Neutrophil (primary cell): ENCODE data around the gene TRMO.
A peak's percentile ranks its signal among the peaks of the same experiment; 100 is the strongest.

Experiments used
- H3K27ac ChIP-seq: fragments of 200-600 bp; sonication (generic); 2 replicates; pipeline ENCODE4 v1.5.1; 2016; ENCODE audit warnings: mild to moderate bottlenecking, moderate library complexity
- H3K27me3 ChIP-seq: fragments of 200-600 bp; sonication (generic); 2 replicates; pipeline ENCODE4 v1.6.0; 2016; ENCODE audit warnings: mild to moderate bottlenecking
- H3K36me3 ChIP-seq: fragments of 200-600 bp; sonication (generic); 2 replicates; pipeline ENCODE4 v1.5.1; 2017
- H3K4me1 ChIP-seq, 2 experiments: fragments of 200-600 bp in 1 of 2; sonication (generic) in 1 of 2; 1 replicate in 1 of 2; 2 replicates in 1 of 2; pipeline versions ENCODE4 v1.5.1 to v1.6.1; 2013 to 2016; ENCODE audit warnings: low read depth in 1 of 2, low read length in 1 of 2, mild to moderate bottlenecking in 1 of 2, moderate library complexity in 1 of 2; ENCODE audit not compliant: control insufficient read depth in 1 of 2, insufficient read depth in 1 of 2
- H3K4me3 ChIP-seq, 2 experiments: fragments of 200-600 bp in 1 of 2; sonication (generic) in 1 of 2; 1 replicate in 1 of 2; 2 replicates in 1 of 2; pipeline ENCODE4 v1.5.1; 2013 to 2016; ENCODE audit warnings: low read depth in 1 of 2, low read length in 1 of 2, mild to moderate bottlenecking in 1 of 2, moderate library complexity in 1 of 2
- H3K9me3 ChIP-seq: fragments of 200-600 bp; sonication (generic); 2 replicates; pipeline ENCODE4 v1.5.1; 2016
- CTCF ChIP-seq: fragments of 200-600 bp; sonication (generic); IDR thresholded peaks from 2 replicates; pipeline ENCODE4 v1.5.1; 2016; ENCODE audit warnings: antibody characterized with exemption

TRMO gene

DNA sequence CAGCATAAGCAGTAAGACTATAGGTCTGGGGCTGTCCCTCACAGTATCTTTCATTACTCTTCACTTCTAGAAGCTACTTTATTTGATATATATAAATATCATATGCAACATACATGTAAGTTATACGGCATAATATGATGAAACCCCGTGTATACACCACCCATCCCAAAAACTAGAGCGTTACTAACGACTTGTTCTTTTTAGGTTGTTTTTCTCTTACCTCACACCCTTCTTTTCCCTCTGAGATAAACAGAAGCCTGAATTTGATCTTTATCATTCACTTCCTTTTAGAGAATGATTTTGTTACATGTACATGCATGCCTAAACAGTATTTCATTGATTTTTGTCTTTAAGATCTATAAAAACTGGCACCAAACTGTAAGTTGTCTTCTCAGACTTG lies 3.7 kb downstream of the TRMO start:
- Histone ChIP-seq H3K4me1 (peaks cover 40 to 47% of the 10 kb centered on the region in 2 experiments), H3K27ac (peak overlapping the region; percentile 42), H3K4me3 (no peak overlapping the region), H3K36me3 (peaks cover 13% of the 10 kb centered on the region), H3K9me3 (no peaks in the 10 kb centered on the region), H3K27me3 (no peaks in the 10 kb centered on the region)
- no peak for TF ChIP-seq CTCF

DNA sequence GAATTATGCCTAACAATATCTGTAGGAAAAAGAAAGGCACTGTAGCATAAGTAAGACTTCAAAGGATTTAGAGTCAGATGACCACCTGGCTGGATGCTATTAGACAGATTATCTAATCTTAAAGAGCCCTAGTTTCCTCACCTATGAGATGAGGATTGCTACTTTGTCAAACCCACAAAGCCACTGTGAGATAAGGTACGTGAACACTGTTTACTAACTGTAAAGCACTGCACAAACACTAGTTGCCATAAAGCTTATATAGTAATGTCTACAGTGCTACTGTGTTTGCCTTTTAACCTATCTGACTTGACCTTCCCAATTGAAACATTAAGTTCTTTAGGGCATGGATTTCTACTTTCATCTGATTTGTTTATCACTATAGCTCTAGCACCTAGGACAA lies 10.3 kb downstream of the TRMO start:
- no peaks in the 10 kb centered on the region for H3K27me3 ChIP-seq
- peaks cover 46% of the 10 kb centered on the region for H3K36me3 ChIP-seq

DNA sequence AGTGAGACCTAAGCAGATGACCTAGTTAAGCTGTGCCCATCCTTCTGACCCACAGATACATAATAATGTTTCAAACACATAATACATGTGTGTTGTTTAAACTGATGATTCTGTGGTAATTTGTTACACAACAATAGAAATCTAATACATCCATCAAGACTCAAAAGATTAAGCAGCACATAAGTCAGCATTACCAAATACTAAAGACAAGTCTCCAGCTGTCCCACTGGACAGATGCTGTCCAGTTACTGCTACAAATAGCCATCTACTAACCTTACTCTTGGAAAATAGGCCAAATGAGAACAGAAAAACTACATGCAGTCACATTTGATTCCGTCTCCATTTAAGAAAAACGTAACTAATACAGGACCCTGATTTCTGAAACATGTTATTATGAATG lies 10.8 kb downstream of the TRMO start:
- Histone ChIP-seq H3K9me3 (no peaks in the 10 kb centered on the region), H3K4me3 (no peak overlapping the region), H3K4me1 (peaks cover 38 to 39% of the 10 kb centered on the region in 2 experiments), H3K27ac (peak overlapping the region; percentile 94), H3K27me3 (no peaks in the 10 kb centered on the region), H3K36me3 (peaks cover 46% of the 10 kb centered on the region)
- no peak for TF ChIP-seq CTCF

More for the DNA sequence above, 10.3 kb downstream of the TRMO start:
- Histone ChIP-seq H3K9me3 (no peaks in the 10 kb centered on the region), H3K4me3 (no peak overlapping the region), H3K4me1 (peaks cover 34 to 36% of the 10 kb centered on the region in 2 experiments), H3K27ac (peak overlapping the region; percentile 94)
- no peak for TF ChIP-seq CTCF

GRCh38 chr9:97910357-97910756 lies 11.9 kb downstream of the TRMO start:
- no peaks in the 10 kb centered on the region for H3K9me3 ChIP-seq
- H3K27ac ChIP-seq = peak overlapping the region; percentile 94
- peaks cover 40% of the 10 kb centered on the region for H3K36me3 ChIP-seq
- no peaks in the 10 kb centered on the region for H3K27me3 ChIP-seq
- no peak overlapping the region for H3K4me3 ChIP-seq
- no peak for TF ChIP-seq CTCF
- H3K4me1 ChIP-seq = peaks cover 50 to 51% of the 10 kb centered on the region in 2 experiments

- TF ChIP-seq CTCF = no peak
- peaks cover 63 to 67% of the 10 kb centered on the region in 2 experiments for H3K4me1 ChIP-seq
- peak overlapping the region; percentile 32 to 55 for H3K4me3 ChIP-seq
- no peaks in the 10 kb centered on the region for H3K9me3 ChIP-seq
- no peaks in the 10 kb centered on the region for H3K27me3 ChIP-seq
- peak overlapping the region; percentile 94 for H3K27ac ChIP-seq
- H3K36me3 ChIP-seq = peaks cover 34% of the 10 kb centered on the region
Measured at GRCh38 chr9:97908705-97909104, 13.6 kb downstream of the TRMO start.

GRCh38 chr9:97907632-97908031 lies 14.7 kb downstream of the TRMO start:
- peaks cover 27% of the 10 kb centered on the region for H3K36me3 ChIP-seq
- TF ChIP-seq CTCF = no peak
- H3K9me3 ChIP-seq = no peaks in the 10 kb centered on the region
- H3K4me1 ChIP-seq = peaks cover 73 to 78% of the 10 kb centered on the region in 2 experiments
- peak overlapping the region; percentile 94 for H3K27ac ChIP-seq
- H3K27me3 ChIP-seq = no peaks in the 10 kb centered on the region
- peak overlapping the region; percentile 55 to 57 for H3K4me3 ChIP-seq
